ENCODE data around the gene MREG.
A peak's percentile ranks its signal among the peaks of the same experiment; 100 is the strongest.

The MREG gene, protein sequence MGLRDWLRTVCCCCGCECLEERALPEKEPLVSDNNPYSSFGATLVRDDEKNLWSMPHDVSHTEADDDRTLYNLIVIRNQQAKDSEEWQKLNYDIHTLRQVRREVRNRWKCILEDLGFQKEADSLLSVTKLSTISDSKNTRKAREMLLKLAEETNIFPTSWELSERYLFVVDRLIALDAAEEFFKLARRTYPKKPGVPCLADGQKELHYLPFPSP

DNA sequence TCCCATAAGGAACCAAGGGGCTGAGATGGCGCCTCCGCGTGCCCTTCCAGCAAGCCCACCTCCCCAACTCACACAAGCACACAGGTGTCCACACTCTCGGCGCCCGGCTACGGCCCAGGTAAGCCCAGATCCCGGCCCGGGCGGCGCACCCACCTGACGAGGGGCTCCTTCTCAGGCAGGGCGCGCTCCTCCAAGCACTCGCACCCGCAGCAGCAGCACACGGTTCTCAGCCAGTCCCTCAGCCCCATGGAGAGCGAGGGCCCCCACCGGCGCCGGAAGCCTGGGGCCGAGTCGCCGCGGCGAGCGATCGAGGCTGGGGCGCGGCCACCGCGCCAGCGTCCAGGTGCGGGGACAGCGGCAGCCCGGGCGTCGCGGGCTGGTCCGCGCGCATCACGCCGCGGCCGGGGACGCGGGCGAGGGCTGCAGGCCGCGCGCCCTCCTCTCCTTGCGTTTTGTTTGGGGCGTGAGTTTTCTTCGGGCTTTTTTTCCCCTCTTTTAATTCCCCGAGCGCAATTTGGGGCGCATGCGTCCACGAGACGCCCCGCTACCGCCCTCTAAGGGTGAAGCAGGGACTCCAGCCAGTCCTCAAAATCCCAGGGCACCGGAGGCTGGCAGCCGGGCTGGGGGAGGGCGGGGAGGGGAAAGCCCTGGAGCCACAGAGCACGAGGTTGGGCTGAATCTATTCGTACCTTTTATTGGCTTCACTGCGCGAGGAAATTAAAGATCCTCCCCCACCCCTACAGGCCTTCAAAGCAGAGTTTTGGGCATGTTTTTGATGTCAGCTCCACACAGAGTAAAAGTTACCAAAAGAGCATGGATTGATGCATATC is at the start of gene MREG:
MREG (minus strand) TSS at position 472 of the 830 bp plus-strand sequence; CDS start at position 248, 224 bp downstream.
- peak; percentile 50 for DNase-seq

DNA sequence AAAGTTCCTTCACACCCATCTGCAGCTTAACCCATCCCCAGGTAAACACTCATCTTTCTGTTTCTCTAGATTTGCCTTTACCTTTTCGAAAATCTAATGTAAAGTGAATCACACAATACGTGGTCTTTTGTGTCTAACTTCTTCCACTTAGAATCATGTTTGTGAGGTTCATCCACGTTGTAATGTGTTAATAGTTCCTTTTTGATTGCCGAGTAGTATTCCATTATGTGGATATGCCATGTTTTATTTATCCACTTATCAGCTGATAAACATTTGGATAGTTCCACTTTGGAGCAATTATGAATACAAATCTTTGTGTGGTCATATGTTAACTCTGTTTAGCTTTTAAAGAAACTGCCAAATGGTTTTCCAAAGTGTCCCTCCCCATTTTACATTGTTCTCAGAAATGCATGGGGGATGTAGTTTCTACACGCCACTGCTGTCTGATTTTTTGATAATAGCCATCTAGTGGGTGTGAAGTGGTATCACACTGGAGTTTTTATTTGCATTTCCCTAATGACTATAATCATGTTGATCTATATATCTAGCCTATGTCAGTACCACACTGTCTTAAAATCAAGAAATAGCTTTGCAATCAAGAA is 46.0 kb upstream of the MREG start:
- no peak for DNase-seq

DNA sequence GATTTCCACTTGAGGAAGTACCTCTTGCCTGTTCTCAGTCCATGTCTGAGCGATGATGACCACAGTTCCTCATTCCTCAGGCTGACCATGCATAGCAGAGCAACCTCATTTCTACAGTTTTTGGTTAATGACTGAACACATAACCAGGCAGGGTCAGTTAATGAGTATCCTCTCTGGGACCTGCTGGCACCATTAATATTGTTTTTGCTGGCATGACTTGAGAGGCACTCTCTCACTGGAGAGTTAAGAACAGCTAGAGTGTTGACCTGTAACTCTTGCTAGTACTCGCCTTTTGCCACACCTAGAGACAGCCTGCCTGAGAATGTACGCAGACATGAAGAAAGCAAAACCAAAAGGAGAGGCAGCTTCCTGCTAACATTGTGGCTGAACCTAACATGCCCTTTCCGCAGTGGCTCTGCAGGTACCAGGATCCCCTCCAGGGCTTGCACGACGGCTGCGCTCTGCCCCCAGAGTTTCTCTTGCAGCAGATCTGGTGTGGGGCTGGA is 44.4 kb upstream of the MREG start:
- DNase-seq = no peak

DNA sequence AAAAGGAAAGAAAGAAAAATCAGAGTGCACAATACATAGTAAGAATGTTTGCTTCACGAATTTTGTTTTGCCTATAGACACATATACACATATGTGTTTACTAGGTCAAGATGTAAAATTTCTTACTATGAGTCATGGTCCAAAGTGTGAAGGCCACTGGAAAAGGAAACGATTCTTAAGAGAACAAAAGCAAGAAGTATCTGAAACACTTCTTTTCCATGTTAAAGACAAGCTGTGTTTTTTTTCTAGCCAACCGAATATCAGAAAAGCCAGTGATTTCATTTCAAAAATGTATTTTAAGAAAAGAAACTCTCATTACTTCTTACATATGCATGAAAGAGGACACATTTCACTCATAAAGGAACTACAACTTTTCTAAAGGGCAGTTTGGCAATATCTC is 43.4 kb upstream of the MREG start:
- DNase-seq = no peak

DNA sequence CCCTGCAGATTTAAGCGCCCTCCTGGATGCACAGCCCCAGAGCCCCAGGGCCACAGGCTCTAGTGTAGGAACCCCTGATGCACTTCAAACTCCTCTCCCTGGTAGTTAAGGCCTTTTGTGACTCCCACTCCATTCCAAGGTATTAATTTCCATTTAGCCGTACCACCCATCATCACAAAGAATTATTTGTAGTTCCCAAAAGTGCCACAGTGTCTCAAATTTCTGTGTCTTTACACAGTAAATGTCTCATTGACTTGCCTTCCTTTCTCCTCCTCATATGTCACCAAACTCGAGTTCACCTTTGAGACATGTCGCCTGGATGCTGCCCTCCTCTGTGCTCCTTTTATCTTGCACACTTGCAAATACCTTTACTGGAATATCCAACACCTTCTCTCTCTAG is 42.3 kb upstream of the MREG start:
- DNase-seq = no peak

DNA sequence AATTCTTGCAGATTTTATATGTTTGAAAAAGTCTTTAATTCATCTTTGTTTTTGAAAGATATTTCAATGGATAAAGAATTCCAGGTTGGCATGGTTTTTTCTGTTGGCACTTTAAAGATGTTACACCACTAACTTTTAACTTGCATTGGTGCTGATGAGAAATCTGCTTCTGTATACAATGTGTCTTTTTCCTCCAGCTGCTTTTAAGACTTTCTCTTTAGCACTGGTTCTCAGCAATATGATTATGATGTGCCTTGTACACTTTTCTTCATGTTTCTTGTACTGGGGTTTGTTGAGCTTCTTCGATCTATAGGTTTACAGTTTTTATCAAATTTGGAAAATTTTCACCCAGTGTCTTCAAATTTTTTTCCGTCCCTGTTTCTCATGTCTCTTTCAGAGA is 39.1 kb upstream of the MREG start:
- DNase-seq = no peak

DNA sequence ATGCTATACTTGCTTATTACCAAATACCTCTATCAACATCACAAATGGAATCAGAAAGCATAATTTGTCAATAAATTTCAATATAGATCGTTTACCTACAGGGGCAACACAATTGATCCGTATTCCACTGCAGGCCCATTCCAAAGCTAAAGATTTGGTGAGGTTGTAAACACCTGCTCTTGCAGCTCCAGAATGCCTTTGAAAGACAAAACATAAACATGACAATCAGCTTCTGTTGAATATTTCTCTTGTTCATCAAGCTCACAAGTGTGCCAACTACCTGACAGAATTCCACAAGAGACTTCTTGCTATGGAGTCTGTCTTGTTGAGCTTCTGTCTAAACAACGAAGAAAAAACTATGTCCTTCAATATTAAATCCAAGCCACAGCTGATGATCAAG is 38.0 kb upstream of the MREG start:
- no peak for DNase-seq

DNA sequence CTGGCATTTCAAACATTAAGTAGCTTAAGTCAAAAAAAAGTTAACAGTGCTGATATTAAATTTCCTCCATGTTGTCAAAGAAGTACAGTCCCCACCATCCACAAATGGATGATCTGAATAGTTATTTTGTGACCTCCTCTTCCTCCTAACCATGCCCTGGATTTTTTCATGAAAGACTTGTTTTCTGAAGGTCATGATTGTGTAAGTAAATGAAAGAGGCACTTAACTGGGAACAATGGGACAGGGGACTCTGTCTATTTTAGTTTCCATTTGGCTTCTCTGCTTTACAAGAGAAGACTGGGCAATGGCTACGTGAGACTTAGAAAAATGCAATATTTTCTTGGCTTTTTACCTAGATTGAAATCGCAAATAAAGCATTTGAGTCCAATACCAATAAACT is 36.1 kb upstream of the MREG start:
- no peak for DNase-seq

DNA sequence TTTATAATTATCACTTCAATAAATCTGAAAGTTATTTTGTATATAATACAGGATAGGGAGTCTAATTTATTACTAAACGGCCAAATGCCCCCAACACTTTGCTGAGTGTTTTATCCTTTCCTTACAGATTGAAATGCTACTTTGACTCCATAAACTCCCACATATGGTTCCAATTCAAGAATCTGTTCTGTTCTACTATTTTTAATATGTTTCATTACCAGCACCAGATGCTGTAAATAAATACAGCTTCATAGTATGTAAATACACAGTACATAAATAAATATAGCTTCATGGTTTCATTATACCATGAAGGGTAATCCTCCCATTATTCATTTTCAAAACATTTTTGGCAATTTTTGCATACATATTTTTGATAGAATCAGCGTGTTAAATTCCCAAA is 34.0 kb upstream of the MREG start:
- no peak for DNase-seq

DNA sequence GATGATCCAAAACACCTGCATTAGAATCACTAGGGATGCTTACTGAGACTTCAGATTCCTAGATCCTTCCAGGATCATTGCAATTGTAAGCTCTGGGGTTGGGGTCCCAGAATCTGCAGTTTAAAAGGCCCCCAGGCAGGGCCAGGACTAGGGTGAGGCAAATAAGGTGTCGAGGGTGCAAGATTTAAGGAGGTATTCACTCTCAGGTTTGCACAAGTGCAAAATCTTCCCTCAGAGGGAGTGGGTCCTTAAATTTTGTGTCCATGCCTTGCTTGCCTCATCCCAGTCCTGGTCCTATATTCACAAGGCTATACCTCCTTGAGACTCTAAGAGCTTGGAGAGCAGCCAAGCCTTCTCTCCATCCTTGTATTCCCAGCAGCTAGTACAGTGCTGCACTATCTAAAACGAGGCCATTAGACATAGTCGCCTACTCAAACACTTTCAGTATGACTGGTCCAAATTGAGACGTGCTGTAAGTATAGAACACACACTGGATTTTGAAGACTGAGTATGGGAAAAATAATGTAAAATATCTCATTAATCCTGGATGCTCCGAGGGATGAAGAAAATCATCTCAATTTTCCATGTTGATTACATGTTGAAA is 31.6 kb upstream of the MREG start:
- DNase-seq = peak; percentile 58

DNA sequence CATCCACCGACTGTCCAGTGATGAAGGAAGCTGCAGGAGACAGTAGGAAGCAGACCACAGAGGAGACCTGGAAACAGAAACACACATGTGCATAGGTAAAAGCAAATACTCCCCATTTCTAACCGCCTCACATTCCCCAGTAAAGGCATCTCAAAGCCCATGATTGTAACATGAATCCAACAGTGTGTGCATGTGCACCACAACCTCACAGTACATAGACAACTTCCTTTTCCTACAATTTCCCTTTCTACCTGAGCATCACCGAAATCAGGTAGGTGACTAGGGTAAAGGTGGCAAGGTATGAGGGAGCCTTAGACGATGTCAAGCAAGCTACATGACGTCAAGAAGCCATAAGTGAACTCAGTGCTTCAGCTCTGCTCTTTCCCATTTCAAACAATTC is 30.6 kb upstream of the MREG start:
- no peak for DNase-seq

DNA sequence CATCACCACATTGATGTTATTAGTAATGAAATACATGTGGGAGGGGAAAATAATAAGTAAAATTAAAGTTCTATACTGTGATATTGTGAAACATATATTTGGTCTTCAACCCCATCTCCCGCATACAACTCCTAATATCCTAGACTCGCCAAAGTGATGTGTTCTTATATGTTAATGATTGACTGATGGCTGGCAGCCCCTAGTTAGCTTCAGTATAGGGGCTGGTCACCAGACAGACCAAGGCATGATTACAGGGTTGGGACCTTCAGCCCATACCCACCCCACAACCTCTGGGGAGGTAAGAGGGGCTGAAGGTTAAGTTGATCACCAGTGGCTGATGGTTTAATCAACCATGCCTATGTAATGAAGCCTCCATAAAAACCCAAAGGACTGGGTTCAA is 28.1 kb upstream of the MREG start:
- no peak for DNase-seq

DNA sequence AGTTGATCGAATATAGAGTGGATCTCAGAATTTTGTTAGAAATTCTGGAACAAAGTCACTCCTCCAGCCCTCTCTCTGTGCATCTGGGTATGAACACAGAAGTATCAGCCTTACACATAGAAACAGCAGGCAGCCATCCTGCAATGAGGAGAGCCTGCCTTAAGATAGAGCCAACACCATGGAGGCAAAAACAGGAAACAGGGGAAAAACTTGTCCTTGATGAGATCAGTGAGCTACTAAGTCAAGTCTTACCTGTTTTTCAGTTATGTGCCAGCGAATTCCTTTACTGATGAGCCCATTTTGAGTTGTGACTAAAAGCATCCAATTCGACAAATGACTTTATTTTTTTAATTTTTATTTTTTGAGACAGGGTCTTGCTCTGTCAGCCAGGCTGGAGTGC is 26.6 kb upstream of the MREG start:
- DNase-seq = no peak

DNA sequence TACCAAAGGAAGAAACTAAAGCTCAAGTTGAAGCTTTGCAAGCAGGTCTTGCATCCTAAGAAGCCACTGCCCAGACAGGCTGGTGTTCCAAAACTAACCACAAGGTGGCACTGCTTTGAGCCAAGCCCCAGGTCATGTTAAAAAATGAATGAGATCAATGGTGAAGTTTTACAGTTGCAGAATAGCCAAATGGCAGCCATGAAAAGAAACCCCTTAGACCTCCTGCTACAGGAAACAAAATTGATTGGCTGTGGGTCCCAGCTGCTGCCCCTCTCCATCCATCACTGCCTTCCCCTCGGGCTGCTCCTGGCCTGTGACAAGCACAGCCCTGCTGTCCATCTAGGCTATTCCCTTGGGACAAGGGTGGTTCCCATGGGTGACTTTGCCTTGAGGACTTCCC is 20.7 kb upstream of the MREG start:
- DNase-seq = no peak

DNA sequence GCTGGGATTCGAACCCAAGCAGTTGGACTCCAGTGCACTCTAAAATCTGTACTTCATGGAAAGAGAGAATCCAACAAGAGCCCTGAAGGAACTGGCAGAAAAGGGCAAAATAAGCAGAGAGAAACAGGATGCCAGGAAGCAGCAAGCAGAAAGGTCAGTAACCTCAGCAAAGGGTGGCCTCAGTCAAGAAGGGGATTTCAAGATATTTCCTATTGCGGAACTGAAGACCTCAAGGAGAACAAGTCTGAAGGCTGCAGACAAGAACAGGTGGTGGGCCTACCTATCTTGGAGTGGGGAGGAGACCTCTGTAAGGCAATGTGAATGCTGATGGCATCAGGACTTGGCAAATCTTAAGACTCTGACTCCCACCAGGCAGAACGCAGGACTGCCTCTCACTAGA is 20.1 kb upstream of the MREG start:
- no peak for DNase-seq

DNA sequence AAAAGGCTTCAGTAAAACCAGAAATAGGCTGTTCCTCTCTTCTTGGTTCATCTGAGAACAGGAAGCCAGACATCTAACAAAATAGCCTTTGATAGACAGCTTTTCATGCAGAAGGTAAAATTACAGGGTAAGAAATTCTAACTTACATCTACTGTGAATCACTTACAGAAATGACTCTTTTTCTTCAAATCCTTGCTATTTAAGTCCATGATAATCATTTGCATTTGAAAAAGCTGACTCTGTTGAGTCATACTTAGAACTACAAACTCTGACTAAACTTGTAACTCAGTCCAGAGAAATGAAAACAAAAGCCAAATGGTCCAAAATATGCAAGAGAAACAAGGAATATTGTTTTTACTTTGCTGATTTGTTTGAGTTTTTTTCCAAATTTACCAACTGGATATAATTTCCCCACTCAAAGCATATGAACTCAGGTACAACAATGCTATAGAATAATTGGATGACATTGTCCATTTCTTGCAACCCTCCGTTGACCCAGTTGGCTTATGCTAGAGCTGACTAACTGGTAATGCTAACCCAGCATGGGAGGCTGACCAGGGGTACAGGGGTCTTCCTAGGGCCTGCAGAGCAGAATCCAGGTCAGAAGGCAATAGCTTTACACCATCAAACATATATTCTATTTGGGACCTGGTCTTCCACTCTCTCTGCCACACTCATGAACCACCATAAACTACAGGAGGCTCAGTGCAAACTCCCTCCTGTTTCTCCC is 18.8 kb upstream of the MREG start:
- no peak for DNase-seq

DNA sequence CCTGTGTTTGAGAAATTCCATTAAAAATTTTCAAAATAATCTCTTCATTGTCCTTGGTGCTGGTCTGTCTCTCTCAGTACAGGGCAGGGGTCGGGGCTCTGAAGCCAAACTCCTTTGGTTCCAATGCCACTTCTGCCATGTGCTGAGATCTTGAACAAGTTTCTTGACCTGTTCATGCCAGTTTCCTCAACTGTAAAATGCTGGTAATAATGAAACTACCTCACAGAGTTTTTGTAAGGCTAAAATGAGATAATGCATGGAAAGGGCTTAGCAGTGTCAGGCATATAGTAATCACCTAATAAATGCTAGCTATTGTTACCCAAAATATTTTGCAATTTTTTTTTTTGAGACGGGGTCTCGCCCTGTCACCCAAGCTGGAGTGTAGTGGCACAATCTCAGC is 16.9 kb upstream of the MREG start:
- no peak for DNase-seq

DNA sequence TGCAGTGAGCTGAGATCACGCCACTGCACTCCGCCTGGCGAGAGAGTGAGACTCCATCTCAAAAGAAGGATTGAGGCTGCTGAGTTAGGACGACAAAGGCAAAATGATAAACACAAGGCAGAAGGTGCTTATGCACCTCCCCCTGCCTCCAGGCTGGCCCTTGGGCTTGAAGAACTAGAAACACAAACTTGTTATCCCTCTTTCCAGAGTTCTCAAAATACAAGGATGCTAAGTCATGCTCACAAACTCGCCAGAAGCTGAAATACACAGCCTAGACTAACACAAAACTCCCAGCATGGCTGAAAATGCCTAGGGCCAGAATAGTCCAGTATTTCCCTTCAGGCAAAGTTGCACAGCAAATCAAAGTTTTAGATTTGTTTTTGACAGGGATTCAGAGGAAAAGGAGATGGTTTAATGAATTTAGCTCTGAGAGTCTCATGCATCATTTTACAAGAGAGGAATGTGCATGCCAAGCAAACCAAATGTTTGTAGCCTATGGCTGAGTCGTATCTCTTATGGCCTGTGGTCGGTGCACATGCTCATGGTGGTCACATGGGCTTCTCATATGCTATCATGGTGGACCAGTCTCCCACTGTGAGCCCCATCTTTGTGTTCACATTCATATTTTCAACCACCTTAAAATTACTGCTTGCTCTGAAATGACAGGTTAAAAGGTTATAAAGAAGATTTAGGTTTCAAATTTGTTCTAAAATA is 16.2 kb upstream of the MREG start:
- DNase-seq = no peak

DNA sequence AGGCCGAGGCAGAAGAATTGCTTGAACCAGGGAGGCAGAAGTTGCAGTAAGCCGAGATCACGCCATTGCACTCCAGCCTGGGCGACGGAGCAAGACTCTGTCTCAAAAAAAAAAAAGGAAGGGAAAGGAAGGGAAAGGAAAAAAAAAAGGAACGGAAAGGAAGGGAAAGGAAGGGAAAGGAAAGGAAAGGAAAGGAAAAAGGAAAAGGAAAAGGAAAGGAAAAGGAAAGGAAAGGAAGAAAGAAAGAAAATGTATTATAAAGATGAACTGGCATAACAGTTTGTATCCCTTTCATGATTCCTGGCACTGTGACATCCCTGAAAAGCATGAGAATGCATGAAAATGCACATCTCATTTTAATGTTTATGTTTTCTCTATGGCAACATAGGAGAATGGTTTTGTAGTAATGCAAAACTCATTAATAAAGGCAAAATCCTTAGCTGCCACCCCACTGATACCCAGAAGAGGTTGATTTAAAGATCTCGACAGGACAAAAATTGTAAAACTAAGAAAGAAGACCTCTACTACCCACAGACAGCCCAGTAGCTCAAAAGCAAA is 11.5 kb upstream of the MREG start:
- no peak for DNase-seq

DNA sequence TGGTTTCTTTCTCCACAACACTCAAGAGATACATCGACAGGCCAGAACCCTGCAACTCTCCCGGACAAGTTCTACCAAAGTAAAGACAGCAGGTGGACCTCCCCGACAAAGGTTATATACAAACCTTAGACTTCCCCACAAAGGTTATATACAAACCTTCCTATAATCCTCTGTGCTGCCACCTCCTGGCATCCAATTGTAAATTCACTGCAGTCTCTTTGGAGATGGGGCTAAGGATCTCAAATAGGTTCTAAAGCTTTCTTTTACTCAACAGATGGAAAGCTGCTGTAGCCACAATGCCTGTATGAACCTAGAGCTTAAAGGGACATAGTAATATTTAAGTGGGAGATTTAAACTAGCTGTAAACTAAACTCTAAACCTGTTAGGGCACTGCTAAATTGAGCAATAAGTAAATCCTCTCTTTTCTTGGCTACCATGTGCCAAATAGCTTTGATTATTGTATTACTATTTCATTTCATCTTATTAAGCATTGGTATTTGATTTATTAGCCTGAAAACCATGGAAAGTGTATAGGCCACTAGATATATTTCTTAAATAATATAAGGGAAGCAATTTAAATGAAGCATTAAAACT is 9.8 kb upstream of the MREG start:
- DNase-seq = no peak

DNA sequence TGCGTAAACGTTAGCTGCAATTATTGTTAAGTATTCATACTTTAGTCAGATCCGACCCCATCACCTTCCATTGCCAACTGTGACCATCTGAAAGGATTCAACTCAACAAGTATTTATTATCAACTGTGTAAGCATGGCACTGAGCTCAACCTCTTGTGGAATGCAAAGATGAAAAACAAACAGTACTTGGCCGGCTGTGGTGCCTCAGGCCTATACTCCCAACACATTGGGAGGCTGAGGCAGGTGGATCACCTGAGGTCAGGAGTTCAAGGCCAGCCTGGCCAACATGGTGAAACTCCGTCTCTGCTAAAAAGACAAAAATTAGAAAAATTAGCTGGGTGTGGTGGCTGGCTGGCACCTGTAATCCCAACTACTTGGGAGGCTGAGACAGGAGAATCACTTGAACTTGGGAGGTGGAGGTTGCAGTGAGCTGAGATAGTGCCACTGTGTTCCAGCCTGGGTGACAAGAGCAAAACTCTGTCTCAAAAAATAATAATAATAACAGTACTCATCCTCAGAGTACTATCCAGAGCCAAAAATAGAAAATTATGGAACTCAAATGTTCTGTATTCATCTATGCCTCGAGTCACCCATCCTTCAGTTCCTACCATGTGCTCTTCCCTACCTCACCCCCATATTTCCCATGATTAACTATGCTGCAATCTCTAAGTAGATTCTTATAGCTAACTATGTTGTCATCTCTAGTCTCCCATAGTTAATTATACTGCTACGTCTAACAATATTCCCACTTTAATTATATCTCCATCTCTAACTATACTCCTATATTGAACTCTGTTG is 8.6 kb upstream of the MREG start:
- DNase-seq = no peak

Data from DMS79 (cell line).